Lower lobe of right lung (tissue), 2 donors: Measurements from ENCODE around the gene MINK1. TPM values are rescaled to one million over a fixed set of nuclear protein-coding genes. Genes with fewer than 3 reads are reported as not detected.

Experiments
- ATAC-seq, 2 donors: fragments of 200-7000 bp; cut with Tn5 transposase; one replicate each; pipeline ENCODE4 v1.9.1; 2020 to 2022; ENCODE audit warnings: mild to moderate bottlenecking in 2 of 2, moderate library complexity in 2 of 2
- DNase-seq: peaks from one replicate; pipeline ENCODE4 v3.0.0-alpha.2; 2020
- H3K27ac ChIP-seq: fragments of 200-600 bp; one replicate; pipeline ENCODE4 v1.8.0; 2022
- H3K27me3 ChIP-seq: fragments of 200-600 bp; one replicate; pipeline ENCODE4 v1.8.0; 2022; ENCODE audit warnings: low read depth
- H3K36me3 ChIP-seq: fragments of 200-600 bp; one replicate; pipeline ENCODE4 v1.8.0; 2022; ENCODE audit warnings: mild to moderate bottlenecking
- H3K4me1 ChIP-seq: fragments of 200-600 bp; one replicate; pipeline ENCODE4 v1.8.0; 2022
- H3K4me3 ChIP-seq: fragments of 200-600 bp; one replicate; pipeline ENCODE4 v1.8.0; 2022; ENCODE audit warnings: mild to moderate bottlenecking
- H3K9me3 ChIP-seq: fragments of 200-600 bp; one replicate; pipeline ENCODE4 v1.8.0; 2022
- intact Hi-C: fragments of 100-400 bp; cut with DNase I; formaldehyde crosslinking; loops from one replicate; pipeline ENCODE4 v1.11.0; 2022
- total RNA-seq: library from RNA; stranded (reverse); fragmentation: NEBNext Ultra II Directional; extraction: Animal tissue kit (Norgen Biotek cat#: 25700); gene quantifications from one replicate; pipeline ENCODE4 v1.2.1, GENCODE V29; 2021
- TF ChIP-seq, protein P1 (sequence below): fragments of 200-600 bp; IDR thresholded peaks from one replicate; pipeline ENCODE4 v1.8.0; 2022; ENCODE audit warnings: antibody characterized with exemption, mild to moderate bottlenecking
- donor health status: DM: no; HTN: yes; CAD: no; lungs with severe emphysema.

MINK1 gene
- total RNA-seq, 1 donor from 2014 or later = 155 TPM

- no peaks in the 10 kb centered on the region for H3K9me3 ChIP-seq
- DNase-seq (no peak), ATAC-seq (no peak)
- H3K36me3 ChIP-seq = peaks cover 20% of the 10 kb centered on the region
- H3K4me1 ChIP-seq = peaks cover 10% of the 10 kb centered on the region
- no peak overlapping the region for H3K27ac ChIP-seq
- H3K27me3 ChIP-seq = no peaks in the 10 kb centered on the region
- intact Hi-C loops = no loop called here
- TF ChIP-seq, protein P1, sequence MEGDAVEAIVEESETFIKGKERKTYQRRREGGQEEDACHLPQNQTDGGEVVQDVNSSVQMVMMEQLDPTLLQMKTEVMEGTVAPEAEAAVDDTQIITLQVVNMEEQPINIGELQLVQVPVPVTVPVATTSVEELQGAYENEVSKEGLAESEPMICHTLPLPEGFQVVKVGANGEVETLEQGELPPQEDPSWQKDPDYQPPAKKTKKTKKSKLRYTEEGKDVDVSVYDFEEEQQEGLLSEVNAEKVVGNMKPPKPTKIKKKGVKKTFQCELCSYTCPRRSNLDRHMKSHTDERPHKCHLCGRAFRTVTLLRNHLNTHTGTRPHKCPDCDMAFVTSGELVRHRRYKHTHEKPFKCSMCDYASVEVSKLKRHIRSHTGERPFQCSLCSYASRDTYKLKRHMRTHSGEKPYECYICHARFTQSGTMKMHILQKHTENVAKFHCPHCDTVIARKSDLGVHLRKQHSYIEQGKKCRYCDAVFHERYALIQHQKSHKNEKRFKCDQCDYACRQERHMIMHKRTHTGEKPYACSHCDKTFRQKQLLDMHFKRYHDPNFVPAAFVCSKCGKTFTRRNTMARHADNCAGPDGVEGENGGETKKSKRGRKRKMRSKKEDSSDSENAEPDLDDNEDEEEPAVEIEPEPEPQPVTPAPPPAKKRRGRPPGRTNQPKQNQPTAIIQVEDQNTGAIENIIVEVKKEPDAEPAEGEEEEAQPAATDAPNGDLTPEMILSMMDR = no peak
- no peak overlapping the region for H3K4me3 ChIP-seq
Observed at GRCh38 chr17:4932756-4933155, 99.6 kb downstream of the MINK1 start.

GRCh38 chr17:4933646-4934045 lies 100.5 kb downstream of the MINK1 start:
- H3K36me3 ChIP-seq = peaks cover 28% of the 10 kb centered on the region
- ATAC-seq (no peak), DNase-seq (no peak)
- intact Hi-C loops = no loop called here
- H3K4me1 ChIP-seq = peaks cover 19% of the 10 kb centered on the region
- H3K4me3 ChIP-seq = no peak overlapping the region
- H3K27me3 ChIP-seq = no peaks in the 10 kb centered on the region
- TF ChIP-seq, protein P1 = no peak
- H3K9me3 ChIP-seq = no peaks in the 10 kb centered on the region
- H3K27ac ChIP-seq = no peak overlapping the region

- Histone ChIP-seq H3K4me1 (peaks cover 26% of the 10 kb centered on the region), H3K4me3 (no peak overlapping the region), H3K27me3 (no peaks in the 10 kb centered on the region), H3K36me3 (peaks cover 28% of the 10 kb centered on the region), H3K27ac (no peak overlapping the region), H3K9me3 (no peaks in the 10 kb centered on the region)
- ATAC-seq = peak; percentile 18 to 48
- TF ChIP-seq, protein P1 = peak; percentile 16
- intact Hi-C loops = no loop called here
- no peak for DNase-seq
Observed at GRCh38 chr17:4934173-4934979, 101.2 kb downstream of the MINK1 start.

DNA sequence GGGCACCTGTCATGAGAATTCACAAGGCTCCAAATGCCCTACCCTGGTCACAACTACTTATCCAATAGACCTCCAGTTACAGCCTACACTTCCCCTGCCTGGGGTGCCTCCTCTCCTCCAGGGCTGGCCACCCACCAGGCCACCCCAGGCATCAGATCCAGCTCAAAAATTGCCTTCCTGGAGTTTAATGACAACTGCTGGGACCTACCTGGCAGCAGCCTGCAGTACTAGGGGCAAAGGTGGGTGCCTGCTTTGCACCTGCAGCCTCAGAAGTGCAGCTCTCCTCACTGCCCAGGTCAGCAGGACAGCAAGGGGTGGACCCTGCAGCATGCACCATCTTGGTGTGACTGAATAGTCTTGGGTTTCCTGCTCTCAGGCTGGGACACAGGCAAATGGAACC lies 102.5 kb downstream of the MINK1 start:
- Histone ChIP-seq H3K36me3 (peaks cover 28% of the 10 kb centered on the region), H3K4me3 (no peak overlapping the region), H3K27ac (no peak overlapping the region), H3K9me3 (no peaks in the 10 kb centered on the region), H3K27me3 (no peaks in the 10 kb centered on the region), H3K4me1 (peaks cover 27% of the 10 kb centered on the region)
- ATAC-seq = no peak
- no peak for DNase-seq
- intact Hi-C loops = no loop called here
- TF ChIP-seq, protein P1 = no peak

DNA sequence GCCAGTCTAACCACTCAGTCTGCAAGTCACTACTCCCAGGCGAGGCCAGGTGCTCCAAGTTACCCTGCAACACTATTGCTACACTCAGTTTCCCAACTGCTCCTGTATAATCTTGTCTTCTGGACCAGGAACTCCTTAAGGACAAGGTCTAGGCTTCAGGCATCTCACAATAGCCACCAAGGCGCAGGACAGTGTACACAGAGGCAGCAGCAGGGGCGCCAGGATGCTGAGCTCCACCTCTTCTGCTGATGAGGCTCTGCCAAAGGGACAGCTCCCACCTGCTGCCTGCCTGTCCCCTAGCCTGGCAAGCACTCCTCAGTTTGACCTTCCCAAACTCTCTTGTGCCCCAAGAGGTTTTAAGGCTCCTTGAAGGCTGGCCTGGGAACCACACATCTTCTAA lies 103.3 kb downstream of the MINK1 start:
- no peak overlapping the region for H3K4me3 ChIP-seq
- DNase-seq (no peak), ATAC-seq (no peak)
- no peaks in the 10 kb centered on the region for H3K9me3 ChIP-seq
- no peak overlapping the region for H3K27ac ChIP-seq
- H3K27me3 ChIP-seq = no peaks in the 10 kb centered on the region
- intact Hi-C loops = no loop called here
- TF ChIP-seq, protein P1 = no peak
- peaks cover 34% of the 10 kb centered on the region for H3K4me1 ChIP-seq
- peaks cover 28% of the 10 kb centered on the region for H3K36me3 ChIP-seq
